Nephron (organoid): Measurements from ENCODE around the gene PLSCR3.

Experiments
- H3K27ac Mint-ChIP-seq, 3 experiments: 2 replicates each; pipeline ENCODE4 v1.8.0; 2020; ENCODE audit warnings: mixed read lengths in 3 of 3, mild to moderate bottlenecking in 2 of 3, moderate library complexity in 1 of 3
- H3K27me3 Mint-ChIP-seq: 2 replicates; pipeline ENCODE4 v1.8.0; 2021; ENCODE audit warnings: low read depth, mild to moderate bottlenecking, moderate library complexity, mixed read lengths
- H3K36me3 Mint-ChIP-seq: 2 replicates; pipeline ENCODE4 v1.8.0; 2020; ENCODE audit warnings: low read depth, mixed read lengths
- H3K4me1 Mint-ChIP-seq: 2 replicates; pipeline ENCODE4 v1.8.0; 2020; ENCODE audit warnings: mixed read lengths
- H3K4me3 Mint-ChIP-seq, 3 experiments: 2 replicates each; pipeline ENCODE4 v1.8.0; 2020; ENCODE audit warnings: mild to moderate bottlenecking in 3 of 3, mixed read lengths in 3 of 3, moderate library complexity in 2 of 3
- H3K9me3 Mint-ChIP-seq: 2 replicates; pipeline ENCODE4 v1.8.0; 2020; ENCODE audit warnings: mixed read lengths
- CTCF ChIP-seq, 3 experiments: fragments of 200-600 bp; sonication (generic); IDR thresholded peaks; one replicate each; pipeline ENCODE4 v1.5.0; 2021; ENCODE audit warnings: antibody characterized with exemption in 3 of 3; ENCODE audit not compliant: unreplicated experiment in 3 of 3

Gene PLSCR3

GRCh38 chr17:7348478-7349242 is 45.7 kb downstream of the PLSCR3 start:
- peak overlapping the region; percentile 91 to 97 (median 93) for H3K4me3 Mint-ChIP-seq
- H3K27me3 Mint-ChIP-seq: peaks cover 13% of the 10 kb centered on the region
- no peak for TF ChIP-seq CTCF (IDR thresholded peaks at IDR 0.05; ENCODE audit: unreplicated experiment in 3 of 3)
- H3K36me3 Mint-ChIP-seq: no peaks in the 10 kb centered on the region
- peaks cover 39% of the 10 kb centered on the region for H3K4me1 Mint-ChIP-seq
- peak overlapping the region; percentile 94 to 99 (median 99) for H3K27ac Mint-ChIP-seq
- H3K9me3 Mint-ChIP-seq: no peaks in the 10 kb centered on the region

- Mint-ChIP-seq H3K9me3 (no peaks in the 10 kb centered on the region), H3K27me3 (peaks cover 13% of the 10 kb centered on the region), H3K4me3 (peak overlapping the region; percentile 49 to 63 (median 53)), H3K27ac (peak overlapping the region in 2 of 3 experiments; percentile 66 to 94), H3K36me3 (no peaks in the 10 kb centered on the region), H3K4me1 (peaks cover 36% of the 10 kb centered on the region)
- TF ChIP-seq CTCF (IDR thresholded peaks at IDR 0.05; ENCODE audit: unreplicated experiment in 3 of 3): no peak
These were observed 46.5 kb downstream of the PLSCR3 start for GRCh38 chr17:7347630-7348477.

- H3K27ac Mint-ChIP-seq: peak overlapping the region in 2 of 3 experiments; percentile 66 to 94
- no peaks in the 10 kb centered on the region for H3K36me3 Mint-ChIP-seq
- no peaks in the 10 kb centered on the region for H3K9me3 Mint-ChIP-seq
- peaks cover 29% of the 10 kb centered on the region for H3K4me1 Mint-ChIP-seq
- peak overlapping the region in 2 of 3 experiments; percentile 11 to 48 for H3K4me3 Mint-ChIP-seq
- TF ChIP-seq CTCF (IDR thresholded peaks at IDR 0.05; ENCODE audit: unreplicated experiment in 3 of 3): no peak
- H3K27me3 Mint-ChIP-seq: peaks cover 13% of the 10 kb centered on the region
These were observed 47.3 kb downstream of the PLSCR3 start for GRCh38 chr17:7346761-7347614.

GRCh38 chr17:7343250-7343649 is 51.1 kb downstream of the PLSCR3 start:
- no peak for TF ChIP-seq CTCF (IDR thresholded peaks at IDR 0.05; ENCODE audit: unreplicated experiment in 3 of 3)
- no peak overlapping the region for H3K27ac Mint-ChIP-seq
- peaks cover 11% of the 10 kb centered on the region for H3K27me3 Mint-ChIP-seq
- no peaks in the 10 kb centered on the region for H3K9me3 Mint-ChIP-seq
- H3K4me1 Mint-ChIP-seq: peaks cover 9% of the 10 kb centered on the region
- H3K36me3 Mint-ChIP-seq: no peaks in the 10 kb centered on the region
- H3K4me3 Mint-ChIP-seq: no peak overlapping the region

- no peaks in the 10 kb centered on the region for H3K9me3 Mint-ChIP-seq
- no peaks in the 10 kb centered on the region for H3K4me1 Mint-ChIP-seq
These were observed 52.5 kb downstream of the PLSCR3 start for GRCh38 chr17:7341842-7342241.

More at GRCh38 chr17:7341842-7342241, 52.5 kb downstream of the PLSCR3 start:
- Mint-ChIP-seq H3K27me3 (peaks cover 10% of the 10 kb centered on the region), H3K36me3 (no peaks in the 10 kb centered on the region), H3K27ac (no peak overlapping the region), H3K4me3 (no peak overlapping the region)
- TF ChIP-seq CTCF (IDR thresholded peaks at IDR 0.05; ENCODE audit: unreplicated experiment in 3 of 3): no peak
